ENCODE data around the gene SLC4A11. TPM values are rescaled to one million over a fixed set of nuclear protein-coding genes. Genes with fewer than 3 reads are reported as not detected.

The SLC4A11 gene
- polyA plus RNA-seq, 1 of the 3 experiments (the other 2 are of a cell fraction) = 2.7 TPM

- ChIA-PET CTCF (interaction anchor here (1.0 to 1.3 kb wide), 2 partner anchors 13 to 40 kb away, joined by 4 to 6 read pairs; no protein-coding TSS in a partner anchor), POLR2A (no interaction called here)
- H2AFZ ChIP-seq (ENCODE audit: low read depth) = no peak overlapping the region
- TF ChIP-seq ZBTB33 (IDR thresholded peaks at IDR 0.05; ENCODE audit: borderline replicate concordance, low read depth) (no peak), MAX (IDR thresholded peaks at IDR 0.05; ENCODE audit: low read depth) (no peak), RFX5 (IDR thresholded peaks at IDR 0.05; ENCODE audit: low read length) (no peak), RCOR1 (IDR thresholded peaks at IDR 0.05; ENCODE audit: low read length) (no peak), JUND (IDR thresholded peaks at IDR 0.05) (no peak), FOSL2 (IDR thresholded peaks at IDR 0.05; ENCODE audit: borderline replicate concordance, low read depth) (no peak), YY1 (IDR thresholded peaks at IDR 0.05; ENCODE audit: low read depth) (no peak)
- no peak overlapping the region for H3K27ac ChIP-seq (ENCODE audit: low read depth in 2 of 2, low read length in 1 of 2)
- no peak overlapping the region for H3K9ac ChIP-seq
- no peaks in the 10 kb centered on the region for H3K9me2 ChIP-seq
- H3K79me2 ChIP-seq (ENCODE audit: insufficient read depth) = no peaks in the 10 kb centered on the region
- peaks cover 2% of the 10 kb centered on the region for H3F3A ChIP-seq (replicated peaks; ENCODE audit: insufficient read depth)
- no peaks in the 10 kb centered on the region for H3K4me1 ChIP-seq (ENCODE audit: control insufficient read depth in 1 of 2, insufficient read depth in 2 of 2, low read depth in 1 of 2, low read length in 1 of 2)
- H3K4me3 ChIP-seq (ENCODE audit: low read depth in 2 of 2, low read length in 1 of 2) = no peak overlapping the region
- DNase-seq = no peak
- H3K4me2 ChIP-seq = no peak overlapping the region
- H3K27me3 ChIP-seq (ENCODE audit: insufficient read depth) = no peaks in the 10 kb centered on the region
- H3K36me3 ChIP-seq (replicated peaks in 1 of 2; ENCODE audit: control insufficient read depth in 1 of 2, insufficient read depth in 2 of 2, low read length in 1 of 2) = peaks cover 13 to 39% of the 10 kb centered on the region in 2 experiments
- no peaks in the 10 kb centered on the region for H3K9me3 ChIP-seq
- H4K20me1 ChIP-seq (ENCODE audit: insufficient read depth) = no peaks in the 10 kb centered on the region
- 90% methylated on average over 4 of the region's 5 CpGs for WGBS (ENCODE audit: low lambda C conversion rate)
Measured at GRCh38 chr20:3258429-3258828, 19.4 kb upstream of the SLC4A11 start.

- Histone ChIP-seq H2AFZ (ENCODE audit: low read depth) (no peak overlapping the region), H3K9me2 (no peaks in the 10 kb centered on the region), H3K4me1 (ENCODE audit: control insufficient read depth in 1 of 2, insufficient read depth in 2 of 2, low read depth in 1 of 2, low read length in 1 of 2) (no peaks in the 10 kb centered on the region), H3F3A (replicated peaks; ENCODE audit: insufficient read depth) (no peaks in the 10 kb centered on the region), H3K4me2 (no peak overlapping the region), H3K36me3 (replicated peaks in 1 of 2; ENCODE audit: control insufficient read depth in 1 of 2, insufficient read depth in 2 of 2, low read length in 1 of 2) (peaks cover 8 to 55% of the 10 kb centered on the region in 2 experiments), H3K9ac (no peak overlapping the region), H3K27me3 (ENCODE audit: insufficient read depth) (no peaks in the 10 kb centered on the region), H4K20me1 (ENCODE audit: insufficient read depth) (no peaks in the 10 kb centered on the region), H3K9me3 (no peaks in the 10 kb centered on the region), H3K4me3 (ENCODE audit: low read depth in 2 of 2, low read length in 1 of 2) (no peak overlapping the region), H3K79me2 (ENCODE audit: insufficient read depth) (no peaks in the 10 kb centered on the region), H3K27ac (ENCODE audit: low read depth in 2 of 2, low read length in 1 of 2) (no peak overlapping the region)
- no CpG with 5 or more reads among the region's 5 CpGs for WGBS (ENCODE audit: low lambda C conversion rate)
- DNase-seq = no peak
- ChIA-PET POLR2A (interaction anchor here (1.2 kb wide), 1 partner anchor 26 kb away, joined by 3 read pairs; no protein-coding TSS in a partner anchor), CTCF (interaction anchor here (1.0 kb wide), 1 partner anchor 26 kb away, joined by 3 read pairs; no protein-coding TSS in a partner anchor)
- TF ChIP-seq IRF3 (IDR thresholded peaks at IDR 0.05; ENCODE audit: low read depth, low read length) (no peak), YY1 (IDR thresholded peaks at IDR 0.05; ENCODE audit: low read depth) (no peak), SIN3A (IDR thresholded peaks at IDR 0.05; ENCODE audit: borderline replicate concordance, low read depth, low read length) (no peak), RAD21 (IDR thresholded peaks at IDR 0.05; ENCODE audit: low read length) (no peak), POLR2AphosphoS5 (IDR thresholded peaks at IDR 0.05; ENCODE audit: low read depth, low read length) (no peak), ELF1 (IDR thresholded peaks at IDR 0.05) (no peak), ZBTB33 (IDR thresholded peaks at IDR 0.05; ENCODE audit: borderline replicate concordance, low read depth) (no peak), FOSL2 (IDR thresholded peaks at IDR 0.05; ENCODE audit: borderline replicate concordance, low read depth) (no peak), NFIC (IDR thresholded peaks at IDR 0.05; ENCODE audit: borderline replicate concordance) (no peak), RXRA (IDR thresholded peaks at IDR 0.05; ENCODE audit: borderline replicate concordance, low read depth) (no peak), MAX (IDR thresholded peaks at IDR 0.05; ENCODE audit: low read depth) (no peak), RFX5 (IDR thresholded peaks at IDR 0.05; ENCODE audit: low read length) (no peak), REST (IDR thresholded peaks at IDR 0.05; ENCODE audit: low read depth, low read length) (no peak), TCF12 (IDR thresholded peaks at IDR 0.05) (no peak), USF2 (IDR thresholded peaks at IDR 0.05; ENCODE audit: borderline replicate concordance, low read depth, low read length) (no peak)
Measured at GRCh38 chr20:3255728-3256127, 16.7 kb upstream of the SLC4A11 start.
